Gastrocnemius medialis (tissue), 4 donors: ENCODE results near the gene FBXO24. TPM values are rescaled to one million over a fixed set of nuclear protein-coding genes. Genes with fewer than 3 reads are reported as not detected.
A peak's percentile ranks its signal among the peaks of the same experiment; 100 is the strongest.

Experiments used
- ATAC-seq, 2 donors: fragments of 150-250 bp; one replicate each; pipeline ENCODE4 v1.9.1; 2016
- DNase-seq, 2 donors: peaks; one replicate each; pipeline ENCODE4 v3.0.0-alpha.2; 2019
- H3K27ac ChIP-seq, 4 donors: fragments of 200-600 bp; sonication (generic); 1 replicate in 1 of 4; 2 replicates in 3 of 4; pipeline ENCODE4 v1.5.1; 2016 to 2018; ENCODE audit warnings: mild to moderate bottlenecking in 2 of 4, moderate library complexity in 1 of 4
- H3K27me3 ChIP-seq, 3 donors: fragments of 200-600 bp; sonication (generic) in 2 of 3; 1 replicate in 1 of 3; 2 replicates in 2 of 3; pipeline versions ENCODE4 v1.5.1 to v1.6.0; 2016 to 2019; ENCODE audit warnings: mild to moderate bottlenecking in 1 of 3, moderate library complexity in 1 of 3
- H3K36me3 ChIP-seq, 2 donors: fragments of 200-600 bp; sonication (generic) in 1 of 2; one replicate each; pipeline ENCODE4 v1.5.1; 2017 to 2018
- H3K4me1 ChIP-seq, 2 donors: fragments of 200-600 bp; sonication (generic) in 1 of 2; one replicate each; pipeline ENCODE4 v1.5.1; 2016 to 2017; ENCODE audit warnings: mild to moderate bottlenecking in 2 of 2
- H3K4me3 ChIP-seq, 4 donors: fragments of 200-600 bp; sonication (generic) in 3 of 4; 1 replicate in 1 of 4; 2 replicates in 3 of 4; pipeline ENCODE4 v1.5.1; 2016 to 2019; ENCODE audit warnings: mild to moderate bottlenecking in 2 of 4
- H3K9me3 ChIP-seq, 3 donors: fragments of 200-600 bp; sonication (generic) in 2 of 3; 1 replicate in 1 of 3; 2 replicates in 2 of 3; pipeline ENCODE4 v1.5.1; 2016 to 2019
- POLR2A ChIP-seq, 2 donors: fragments of 450-650 bp; IDR thresholded peaks; one replicate each; pipeline ENCODE4 v1.6.1; 2017; ENCODE audit warnings: antibody characterized with exemption in 2 of 2, mild to moderate bottlenecking in 2 of 2, moderate library complexity in 2 of 2
- in situ Hi-C, 4 donors: fragments of 200-750 bp; cut with MboI; loops; one replicate each; pipeline versions ENCODE4 v1.15.0 to v1.8.0; 2017; ENCODE audit warnings: low sequenced_read_pairs in 4 of 4
- intact Hi-C: fragments of 100-400 bp; cut with DNase I; formaldehyde crosslinking; loops from one replicate; pipeline ENCODE4 v1.15.1; 2023; ENCODE audit warnings: low total_unique reads
- total RNA-seq, 4 donors: library from RNA; depleted of rRNA; stranded (reverse); fragments of >200 nt; gene quantifications; one replicate each; pipeline versions ENCODE4 v1.1.0 to v1.2.3, GENCODE V29; 2016
- TF ChIP-seq, protein P1 (sequence below), 5 experiments: fragments of 450-650 bp in 3 of 5; fragments of 200-600 bp in 2 of 5; sonication (generic) in 2 of 5; IDR thresholded peaks in 4 of 5; conservative IDR thresholded peaks in 1 of 5; 1 replicate in 4 of 5; 2 replicates in 1 of 5; pipeline ENCODE4 v1.5.1; 2016 to 2019; ENCODE audit warnings: antibody characterized with exemption in 5 of 5, mild to moderate bottlenecking in 3 of 5, moderate library complexity in 3 of 5

Gene FBXO24
- total RNA-seq, 4 donors from 2014 or later = not detected

DNA sequence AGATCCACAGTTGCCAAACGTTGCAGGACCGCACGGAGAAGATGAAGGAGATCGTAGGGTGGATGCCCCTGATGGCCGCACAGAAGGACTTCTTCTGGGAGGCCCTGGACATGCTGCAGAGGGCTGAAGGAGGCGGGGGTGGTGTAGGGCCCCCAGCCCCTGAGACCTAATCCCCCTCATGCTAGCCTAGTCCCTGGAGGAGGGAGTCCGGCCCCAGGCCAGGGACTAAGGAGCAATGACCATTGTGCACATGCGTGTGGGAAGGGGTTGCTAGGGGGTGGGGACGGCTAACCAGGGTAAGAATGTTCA is 14.6 kb downstream of the FBXO24 start:
- DNase-seq (no peak), ATAC-seq (no peak)
- H3K27me3 ChIP-seq = peaks cover 0 to 15% (median 8%) of the 10 kb centered on the region in 3 donors
- intact Hi-C loops = loop anchor here (10.0 kb wide), 1 partner anchor 1474 kb away; no protein-coding TSS in a partner anchor
- in situ Hi-C loops = no loop called here
- peaks cover 4 to 13% of the 10 kb centered on the region in 2 donors for H3K4me1 ChIP-seq
- H3K4me3 ChIP-seq = no peak overlapping the region
- no peak overlapping the region for H3K27ac ChIP-seq
- no peaks in the 10 kb centered on the region for H3K36me3 ChIP-seq
- no peaks in the 10 kb centered on the region for H3K9me3 ChIP-seq
- no peak for TF ChIP-seq POLR2A (IDR thresholded peaks at IDR 0.05)

- no peaks in the 10 kb centered on the region for H3K9me3 ChIP-seq
- H3K27me3 ChIP-seq = peaks cover 0 to 15% (median 8%) of the 10 kb centered on the region in 3 donors
- no peaks in the 10 kb centered on the region for H3K36me3 ChIP-seq
- intact Hi-C loops (loop anchor here (10.0 kb wide), 1 partner anchor 1472 kb away; no protein-coding TSS in a partner anchor), in situ Hi-C loops (no loop called here)
- DNase-seq = peak; percentile 47 to 60
- H3K4me1 ChIP-seq = peaks cover 4 to 13% of the 10 kb centered on the region in 2 donors
- no peak for ATAC-seq
- peak overlapping the region; percentile 75 to 99 (median 89) for H3K4me3 ChIP-seq
- peak overlapping the region; percentile 74 to 85 (median 77) for H3K27ac ChIP-seq
- no peak for TF ChIP-seq POLR2A (IDR thresholded peaks at IDR 0.05)
These were observed 17.0 kb downstream of the FBXO24 start for GRCh38 chr7:100602889-100603725.

DNA sequence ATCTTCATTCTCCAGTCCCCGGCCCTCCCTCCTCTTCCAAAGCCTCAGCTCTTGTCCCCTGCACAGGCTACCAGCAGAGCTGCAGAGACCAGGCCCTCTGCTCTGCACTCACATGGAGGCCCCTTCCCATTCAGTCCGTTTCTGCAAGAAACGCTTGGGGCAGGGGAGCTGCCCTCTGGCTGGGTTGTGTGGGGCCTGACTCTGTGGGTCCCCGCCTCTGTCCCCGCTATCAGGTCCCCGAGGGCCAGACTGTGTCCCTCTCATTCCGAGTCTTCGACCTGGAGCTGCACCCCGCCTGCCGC is 17.5 kb downstream of the FBXO24 start:
- intact Hi-C loops = loop anchor here (2.0 to 10.0 kb wide), 2 partner anchors 17 to 1471 kb away; partner anchors contain the start of genes FBXO24 and LRCH4
- H3K36me3 ChIP-seq = no peaks in the 10 kb centered on the region
- peaks cover 4 to 13% of the 10 kb centered on the region in 2 donors for H3K4me1 ChIP-seq
- in situ Hi-C loops = no loop called here
- peak overlapping the region; percentile 74 to 85 (median 77) for H3K27ac ChIP-seq
- TF ChIP-seq POLR2A (IDR thresholded peaks at IDR 0.05) = no peak
- TF ChIP-seq, protein P1, sequence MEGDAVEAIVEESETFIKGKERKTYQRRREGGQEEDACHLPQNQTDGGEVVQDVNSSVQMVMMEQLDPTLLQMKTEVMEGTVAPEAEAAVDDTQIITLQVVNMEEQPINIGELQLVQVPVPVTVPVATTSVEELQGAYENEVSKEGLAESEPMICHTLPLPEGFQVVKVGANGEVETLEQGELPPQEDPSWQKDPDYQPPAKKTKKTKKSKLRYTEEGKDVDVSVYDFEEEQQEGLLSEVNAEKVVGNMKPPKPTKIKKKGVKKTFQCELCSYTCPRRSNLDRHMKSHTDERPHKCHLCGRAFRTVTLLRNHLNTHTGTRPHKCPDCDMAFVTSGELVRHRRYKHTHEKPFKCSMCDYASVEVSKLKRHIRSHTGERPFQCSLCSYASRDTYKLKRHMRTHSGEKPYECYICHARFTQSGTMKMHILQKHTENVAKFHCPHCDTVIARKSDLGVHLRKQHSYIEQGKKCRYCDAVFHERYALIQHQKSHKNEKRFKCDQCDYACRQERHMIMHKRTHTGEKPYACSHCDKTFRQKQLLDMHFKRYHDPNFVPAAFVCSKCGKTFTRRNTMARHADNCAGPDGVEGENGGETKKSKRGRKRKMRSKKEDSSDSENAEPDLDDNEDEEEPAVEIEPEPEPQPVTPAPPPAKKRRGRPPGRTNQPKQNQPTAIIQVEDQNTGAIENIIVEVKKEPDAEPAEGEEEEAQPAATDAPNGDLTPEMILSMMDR (IDR thresholded peaks at IDR 0.05 in 4 of 5, conservative IDR thresholded peaks at IDR 0.05 in 1 of 5) = no peak
- H3K27me3 ChIP-seq = peaks cover 0 to 15% (median 8%) of the 10 kb centered on the region in 3 donors
- DNase-seq = no peak
- peak overlapping the region; percentile 75 to 99 (median 89) for H3K4me3 ChIP-seq
- ATAC-seq = peak; percentile 5 to 12
- no peaks in the 10 kb centered on the region for H3K9me3 ChIP-seq

DNA sequence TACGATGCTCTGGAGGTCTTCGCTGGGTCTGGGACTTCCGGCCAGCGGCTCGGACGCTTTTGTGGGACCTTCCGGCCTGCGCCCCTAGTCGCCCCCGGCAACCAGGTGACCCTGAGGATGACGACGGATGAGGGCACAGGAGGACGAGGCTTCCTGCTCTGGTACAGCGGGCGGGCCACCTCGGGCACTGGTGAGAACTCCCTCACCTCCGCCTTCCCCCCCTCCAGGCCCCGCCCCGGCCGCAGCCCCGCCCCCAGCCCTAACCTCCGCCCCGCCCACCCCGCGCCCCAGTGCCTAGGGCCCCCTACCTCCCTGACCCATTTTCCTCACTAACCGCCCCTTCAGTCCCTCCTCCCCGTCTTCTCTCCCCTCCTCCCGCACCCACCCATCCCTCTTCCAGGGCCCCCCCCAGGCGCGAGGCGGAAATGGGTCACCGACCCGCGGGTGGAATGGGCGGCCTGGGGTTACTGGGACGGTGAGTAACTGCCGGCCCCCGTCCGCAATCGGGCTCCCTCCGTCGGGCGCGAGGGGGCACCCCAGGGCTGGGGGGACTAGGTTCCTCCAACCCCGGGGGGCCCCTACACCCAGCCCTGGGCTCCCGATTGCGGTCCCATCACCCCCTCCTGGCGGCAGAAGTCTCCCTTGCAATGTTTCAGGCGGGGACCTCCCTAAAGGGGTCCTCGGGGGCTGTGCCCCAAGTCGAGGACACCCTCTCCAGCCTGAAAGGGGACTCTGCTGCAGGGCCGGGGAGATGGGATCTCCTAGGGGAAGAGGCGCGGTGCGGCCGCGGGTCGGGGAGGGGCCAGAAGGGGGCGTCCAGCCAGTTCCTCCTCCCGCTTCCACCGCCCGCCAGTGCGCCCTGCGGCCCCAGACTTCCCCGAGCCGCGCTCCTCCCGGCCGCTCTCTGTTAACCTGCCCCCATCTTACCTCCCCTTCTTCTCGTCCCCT is 18.2 kb downstream of the FBXO24 start:
- H3K27ac ChIP-seq = peak overlapping the region; percentile 74 to 85 (median 77)
- H3K27me3 ChIP-seq = peaks cover 0 to 15% (median 8%) of the 10 kb centered on the region in 3 donors
- peak; percentile 69 to 80 for ATAC-seq
- in situ Hi-C loops = no loop called here
- intact Hi-C loops = loop anchor here (2.0 to 10.0 kb wide), 2 partner anchors 18 to 1470 kb away; partner anchors contain the start of genes FBXO24 and LRCH4
- H3K9me3 ChIP-seq = no peaks in the 10 kb centered on the region
- peak overlapping the region; percentile 75 to 99 (median 89) for H3K4me3 ChIP-seq
- peak; percentile 38 to 51 for DNase-seq
- peak; percentile 10 to 12 for TF ChIP-seq POLR2A (IDR thresholded peaks at IDR 0.05)
- TF ChIP-seq, protein P1 (IDR thresholded peaks at IDR 0.05 in 4 of 5, conservative IDR thresholded peaks at IDR 0.05 in 1 of 5) = peak in 4 of 5 experiments; percentile 37 to 55 (median 44)
- H3K36me3 ChIP-seq = no peaks in the 10 kb centered on the region
- peaks cover 4 to 13% of the 10 kb centered on the region in 2 donors for H3K4me1 ChIP-seq

DNA sequence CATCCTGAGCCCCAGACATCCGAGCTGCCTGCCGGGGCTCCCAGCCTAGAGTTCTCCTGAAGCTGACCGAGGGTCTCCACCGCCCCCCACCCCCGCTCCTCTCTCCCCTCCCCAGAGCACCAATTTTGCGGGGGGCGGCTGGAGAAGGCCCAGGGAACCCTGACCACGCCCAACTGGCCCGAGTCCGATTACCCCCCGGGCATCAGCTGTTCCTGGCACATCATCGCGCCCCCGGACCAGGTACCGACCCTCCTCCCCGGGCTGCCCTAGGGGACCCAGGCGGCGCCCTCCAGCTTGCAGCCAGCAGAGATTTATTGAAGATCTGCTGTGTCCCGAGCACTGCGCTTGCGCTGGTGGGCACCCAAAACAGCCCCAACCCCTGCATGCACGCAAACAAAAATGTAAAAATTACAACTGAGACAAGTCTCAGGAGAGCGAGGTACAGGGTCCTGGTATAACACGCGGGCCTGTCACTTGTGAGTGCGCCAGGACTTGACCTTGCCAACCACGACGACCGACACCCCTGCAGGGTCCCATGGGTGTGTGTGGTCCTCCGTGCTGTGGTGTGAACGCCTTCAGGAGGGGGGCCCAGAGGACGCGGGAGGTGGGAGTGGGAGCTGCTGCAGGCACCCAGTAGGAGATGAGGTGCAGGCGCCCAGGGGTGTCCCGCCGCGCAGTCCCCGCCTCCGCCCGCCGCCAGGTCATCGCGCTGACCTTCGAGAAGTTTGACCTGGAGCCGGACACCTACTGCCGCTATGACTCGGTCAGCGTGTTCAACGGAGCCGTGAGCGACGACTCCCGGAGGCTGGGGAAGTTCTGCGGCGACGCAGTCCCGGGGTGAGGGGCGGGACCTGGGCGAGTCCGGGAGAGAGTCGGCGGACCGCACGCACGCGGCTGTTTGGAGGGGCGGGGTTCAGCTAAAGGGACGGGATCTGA is 19.1 kb downstream of the FBXO24 start:
- TF ChIP-seq, protein P1 (IDR thresholded peaks at IDR 0.05 in 4 of 5, conservative IDR thresholded peaks at IDR 0.05 in 1 of 5) = no peak
- TF ChIP-seq POLR2A (IDR thresholded peaks at IDR 0.05) = no peak
- ATAC-seq = no peak
- in situ Hi-C loops = no loop called here
- DNase-seq = no peak
- H3K27me3 ChIP-seq = peaks cover 0 to 15% (median 8%) of the 10 kb centered on the region in 3 donors
- H3K4me3 ChIP-seq = peak overlapping the region; percentile 75 to 99 (median 89)
- no peaks in the 10 kb centered on the region for H3K9me3 ChIP-seq
- H3K27ac ChIP-seq = peak overlapping the region; percentile 74 to 85 (median 77)
- peaks cover 4 to 13% of the 10 kb centered on the region in 2 donors for H3K4me1 ChIP-seq
- no peaks in the 10 kb centered on the region for H3K36me3 ChIP-seq
- intact Hi-C loops = loop anchor here (2.0 to 10.0 kb wide), 2 partner anchors 18 to 1470 kb away; partner anchors contain the start of genes FBXO24 and LRCH4
